C1 segment of cervical spinal cord (tissue), 14 donors: ENCODE results near the gene SMC4.

Experiments
- DNase-seq, 14 donors: peaks; one replicate each; lab custom pipeline; 2025; lab: John Stamatoyannopoulos, UW

SMC4 gene

DNA sequence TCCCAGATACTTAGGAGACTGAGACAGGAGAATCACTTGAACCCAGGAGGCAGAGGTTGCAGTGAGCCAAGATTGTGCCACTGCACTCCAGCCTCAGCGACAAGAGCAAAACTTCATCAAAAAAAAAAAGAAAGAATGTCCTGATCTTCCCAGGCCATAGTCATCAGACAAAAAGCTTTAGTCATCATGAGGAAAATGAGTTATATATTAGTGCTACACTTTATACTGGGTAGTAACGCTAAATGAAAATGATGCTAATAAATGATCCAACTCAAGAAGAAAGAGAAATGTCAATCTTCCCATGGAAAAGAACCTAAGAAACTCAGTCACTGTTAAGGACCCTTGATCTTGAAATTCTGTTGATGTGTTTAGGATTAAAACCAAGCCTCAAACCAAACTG, 76.4 kb downstream of the SMC4 start:
- DNase-seq, result no peak

DNA sequence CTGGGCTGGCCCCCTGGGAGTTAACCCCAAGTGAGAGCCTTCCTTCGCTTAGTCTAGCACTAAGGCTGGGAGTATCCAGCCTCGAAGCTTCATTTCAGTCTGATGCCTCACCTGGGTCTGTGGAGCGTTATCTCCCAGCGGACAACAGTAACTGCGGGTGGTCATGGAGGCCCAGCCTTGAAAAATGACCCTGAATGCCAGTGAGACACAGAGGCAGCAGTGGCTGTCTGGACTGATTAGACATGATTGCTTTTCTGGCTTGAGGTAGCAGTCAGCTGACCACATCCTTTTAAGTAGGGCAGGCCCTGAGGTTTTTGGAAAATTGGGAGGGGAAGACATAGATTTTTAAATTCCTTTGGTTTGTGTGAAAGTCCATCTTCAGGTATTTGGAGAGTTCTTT, 78.3 kb downstream of the SMC4 start:
- DNase-seq, result no peak

DNA sequence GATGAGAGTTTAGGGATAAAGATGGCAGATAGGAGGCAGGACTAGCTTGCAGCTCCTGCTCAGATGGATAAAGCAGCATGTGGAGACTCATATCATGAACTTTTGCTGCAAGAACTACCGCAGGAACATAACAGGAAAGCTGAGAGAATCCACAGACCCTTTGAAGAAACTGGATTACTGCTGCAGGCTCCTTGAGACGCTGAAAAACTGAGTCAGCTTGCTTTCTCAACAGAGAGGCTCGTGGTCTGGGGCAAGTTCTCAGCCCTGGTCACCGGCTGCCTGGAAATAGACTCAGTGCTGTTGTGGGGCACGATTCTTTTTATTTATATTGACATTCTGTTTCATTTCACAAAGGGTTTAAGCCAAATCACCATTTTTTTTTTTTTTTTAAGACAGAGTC, 78.9 kb downstream of the SMC4 start:
- DNase-seq, result no peak

DNA sequence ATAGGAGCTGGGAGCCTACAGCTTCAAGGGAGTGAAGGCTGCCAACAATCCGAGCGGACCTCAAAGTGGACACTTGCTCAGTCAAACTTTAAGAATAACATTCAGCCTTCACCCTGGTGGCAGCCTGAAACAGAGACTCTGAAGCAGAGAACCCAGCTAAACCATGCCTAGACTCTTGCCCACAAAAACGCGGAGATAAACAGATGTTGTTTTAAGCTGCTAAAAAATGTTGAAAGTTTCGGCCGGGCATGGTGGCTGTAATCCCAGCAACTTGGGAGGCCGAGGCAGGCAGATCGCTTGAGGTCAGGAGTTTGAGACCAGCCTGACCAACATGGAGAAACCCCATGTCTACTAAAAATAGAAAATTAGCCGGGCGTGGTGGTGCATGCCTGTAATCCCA, 79.9 kb downstream of the SMC4 start:
- DNase-seq, result no peak

DNA sequence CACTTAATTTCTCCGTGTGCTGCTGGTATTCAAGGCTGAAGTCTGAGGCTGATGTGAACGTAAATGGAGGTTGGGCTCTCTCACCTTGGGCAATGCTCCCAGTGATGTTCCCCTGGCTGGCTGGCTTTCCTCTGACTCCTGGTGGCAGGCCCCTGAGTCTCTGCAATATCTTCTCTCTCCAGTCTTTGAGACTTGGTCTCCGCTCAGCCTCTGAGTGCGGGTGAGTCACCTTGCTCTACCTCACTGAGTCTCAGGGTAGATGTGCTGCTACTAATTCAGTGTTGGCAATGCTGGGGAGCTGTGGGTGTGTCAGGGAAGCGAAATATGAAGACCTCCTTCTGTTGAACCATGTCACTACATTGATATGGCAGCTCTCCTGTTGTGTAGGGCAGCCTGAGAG, 81.5 kb downstream of the SMC4 start:
- DNase-seq, result no peak

DNA sequence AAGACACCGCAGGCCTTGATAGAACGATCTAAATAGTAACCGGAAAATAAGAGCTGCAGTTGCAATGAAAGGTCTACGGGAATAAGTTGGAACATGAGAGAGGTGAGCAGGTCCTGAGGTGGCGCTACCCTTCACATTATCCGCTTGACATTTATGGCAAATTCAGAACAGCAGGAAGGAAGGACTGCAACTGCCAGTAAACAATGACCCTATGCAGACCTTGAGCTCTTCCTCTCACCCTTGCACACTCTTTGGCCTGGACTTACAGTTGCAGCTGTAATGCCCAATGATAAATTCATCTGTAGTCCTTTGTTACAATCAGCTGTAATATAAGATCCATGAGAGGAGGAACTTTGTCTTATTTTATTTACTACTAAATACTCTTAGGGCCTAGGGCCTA, 82.4 kb downstream of the SMC4 start:
- DNase-seq, result no peak

DNA sequence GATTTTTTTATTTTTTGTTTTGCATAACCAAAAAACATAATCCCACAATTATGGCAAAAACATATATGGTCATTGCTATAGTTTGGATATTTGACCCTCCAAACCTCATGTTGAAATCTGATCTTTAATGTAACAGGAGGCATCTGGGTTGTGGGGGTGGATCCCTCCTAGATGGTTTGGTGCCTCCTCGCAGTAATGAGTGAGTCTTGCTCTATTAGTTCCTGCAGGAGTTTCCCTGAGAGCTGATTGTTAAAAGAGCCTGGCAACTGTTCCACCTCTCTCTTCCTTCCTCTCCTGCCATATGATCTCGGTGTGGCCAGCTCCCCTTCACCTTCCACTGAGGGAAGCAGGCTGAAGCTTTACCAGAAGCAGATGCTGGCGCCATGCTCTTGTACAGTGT, 83.3 kb downstream of the SMC4 start:
- DNase-seq, result no peak
